Liver (tissue), 9 donors: ENCODE results near the gene AP1S1. TPM values are rescaled to one million over a fixed set of nuclear protein-coding genes. Genes with fewer than 3 reads are reported as not detected.

Source experiments
- DNase-seq: peaks from one replicate; pipeline ENCODE4 v3.0.0-alpha.2; 2017; ENCODE audit warnings: low spot score
- H3K27ac ChIP-seq, 2 donors: one replicate each; pipeline ENCODE4 v1.7.0; 2013; ENCODE audit warnings: inconsistent platforms in 2 of 2, low read length in 2 of 2, control low read depth in 1 of 2, low read depth in 1 of 2, mild to moderate bottlenecking in 1 of 2
- H3K27me3 ChIP-seq, 4 donors: one replicate each; pipeline versions ENCODE4 v1.6.1 to v1.7.0; 2013; ENCODE audit warnings: low read length in 3 of 4, inconsistent platforms in 1 of 4, mild to moderate bottlenecking in 1 of 4, moderate library complexity in 1 of 4; ENCODE audit not compliant: control insufficient read depth in 4 of 4, insufficient read depth in 4 of 4
- H3K36me3 ChIP-seq, 4 donors: one replicate each; pipeline versions ENCODE4 v1.6.1 to v1.7.0; 2013; ENCODE audit warnings: low read length in 3 of 4, mild to moderate bottlenecking in 3 of 4, low read depth in 1 of 4, moderate library complexity in 1 of 4; ENCODE audit not compliant: control insufficient read depth in 4 of 4, insufficient read depth in 3 of 4
- H3K4me1 ChIP-seq, 4 donors: one replicate each; pipeline versions ENCODE4 v1.6.1 to v1.7.0; 2013; ENCODE audit warnings: low read length in 3 of 4, mild to moderate bottlenecking in 3 of 4, moderate library complexity in 1 of 4; ENCODE audit not compliant: control insufficient read depth in 4 of 4, insufficient read depth in 4 of 4
- H3K4me3 ChIP-seq, 3 donors: one replicate each; pipeline versions ENCODE4 v1.6.1 to v1.7.0; 2013; ENCODE audit warnings: low read length in 3 of 3, control low read depth in 1 of 3, low read depth in 1 of 3, mild to moderate bottlenecking in 1 of 3
- H3K9ac ChIP-seq, 2 donors: one replicate each; pipeline ENCODE4 v1.7.0; 2013; ENCODE audit warnings: low read length in 2 of 2, mild to moderate bottlenecking in 2 of 2, moderate library complexity in 2 of 2, control low read depth in 1 of 2, low read depth in 1 of 2
- H3K9me3 ChIP-seq, 4 donors: one replicate each; pipeline versions ENCODE4 v1.6.1 to v1.7.0; 2013; ENCODE audit warnings: low read length in 3 of 4; ENCODE audit not compliant: control insufficient read depth in 4 of 4
- FOXA1 ChIP-seq: IDR thresholded peaks from 2 replicates; pipeline ENCODE4 v1.6.1; 2016; ENCODE audit warnings: antibody characterized with exemption
- FOXA2 ChIP-seq: IDR thresholded peaks from 2 replicates; pipeline ENCODE4 v1.6.1; 2016; ENCODE audit warnings: antibody characterized with exemption
- HNF4A ChIP-seq, 2 donors: conservative IDR thresholded peaks; 2 replicates each; pipeline ENCODE4 v1.6.1; 2016; ENCODE audit warnings: antibody characterized with exemption in 2 of 2, mild to moderate bottlenecking in 2 of 2
- JUND ChIP-seq, 2 donors: IDR thresholded peaks; 2 replicates each; pipeline ENCODE4 v1.6.1; 2016; ENCODE audit warnings: antibody characterized with exemption in 2 of 2
- NR2F2 ChIP-seq: IDR thresholded peaks from 2 replicates; pipeline ENCODE4 v1.6.1; 2016; ENCODE audit warnings: antibody characterized with exemption
- RXRA ChIP-seq, 2 donors: IDR thresholded peaks; 2 replicates each; pipeline ENCODE4 v1.6.1; 2017 to 2018; ENCODE audit warnings: antibody characterized with exemption in 2 of 2, mild to moderate bottlenecking in 1 of 2
- SP1 ChIP-seq: IDR thresholded peaks from 2 replicates; pipeline ENCODE4 v1.6.1; 2018; ENCODE audit warnings: antibody characterized with exemption, mild to moderate bottlenecking
- YY1 ChIP-seq: IDR thresholded peaks from 2 replicates; pipeline ENCODE4 v1.6.1; 2016; ENCODE audit warnings: antibody characterized with exemption, mild to moderate bottlenecking
- WGBS: extraction: QIAGEN DNeasy Blood & Tissue Kit; methylation state at CpG from one replicate; pipeline ENCODE4 v1.1.7; 2013; 5-methylcytosine and 5-hydroxymethylcytosine counted together
- polyA plus RNA-seq, 2 donors: library from polyadenylated mRNA; stranded (reverse) in 1 of 2; unstranded in 1 of 2; fragments of 200-250 nt in 1 of 2; fragments of >200 nt in 1 of 2; fragmentation: Nextera tagmentation in 1 of 2; extraction: Ambion mirVana in 1 of 2; gene quantifications; one replicate each; pipeline versions ENCODE4 v1.2.1 to v1.2.3, GENCODE V29; 2013 to 2015
- total RNA-seq, 2 donors: library from RNA; depleted of rRNA; stranded (reverse); fragments of >200 nt; gene quantifications; one replicate each; pipeline ENCODE4 v1.2.3, GENCODE V29; 2014
- TF ChIP-seq, protein P1 (sequence below): IDR thresholded peaks from 2 replicates; pipeline ENCODE4 v1.6.1; 2016; ENCODE audit warnings: antibody characterized with exemption
- TF ChIP-seq, protein P2 (sequence below): IDR thresholded peaks from 2 replicates; pipeline ENCODE4 v1.6.1; 2016; ENCODE audit warnings: antibody characterized with exemption, mild to moderate bottlenecking
- donor health status: healthy.
- donor health status: healthy.
- donor health status: healthy.
- donor health status: healthy.
- donor health status: healthy.

Gene AP1S1
- total and polyA plus RNA-seq, 4 donors = 13.8 to 25.7 (median 22.0) TPM

DNA sequence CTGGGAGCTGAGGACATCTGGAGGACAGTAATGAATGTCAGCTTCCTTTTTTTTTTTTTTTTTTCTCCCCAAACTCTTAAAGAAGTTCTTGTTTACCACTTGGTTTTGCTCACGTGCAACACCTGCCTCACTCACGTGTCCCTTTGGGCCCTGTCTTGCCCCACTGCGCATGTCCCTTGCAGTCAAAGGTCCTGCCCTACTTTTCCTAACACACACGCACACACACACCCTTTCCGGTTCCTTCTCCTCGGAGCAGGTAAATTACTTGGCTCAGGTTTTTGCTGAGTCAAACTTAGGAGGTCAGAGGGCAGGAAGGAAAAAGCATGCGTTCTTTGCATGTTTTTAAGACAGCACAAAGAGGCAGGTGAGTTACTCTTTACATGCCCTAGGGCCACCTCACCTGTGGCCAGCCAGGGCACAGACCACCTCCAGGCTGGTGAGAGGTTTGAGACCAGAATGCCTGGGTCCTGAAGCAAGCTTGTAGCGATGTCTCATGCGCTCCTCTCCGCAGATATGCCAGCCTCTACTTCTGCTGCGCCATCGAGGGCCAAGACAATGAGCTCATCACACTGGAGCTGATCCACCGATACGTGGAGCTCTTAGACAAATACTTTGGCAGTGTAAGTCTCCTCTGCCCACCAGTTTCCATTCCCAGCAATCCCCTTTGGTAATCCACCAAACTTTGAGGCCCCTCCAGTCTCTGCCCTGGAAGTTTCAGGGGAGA is 2.8 kb downstream of the AP1S1 start:
- no peak overlapping the region for H3K9ac ChIP-seq
- TF ChIP-seq RXRA (IDR thresholded peaks at IDR 0.05) (no peak), HNF4A (conservative IDR thresholded peaks at IDR 0.05) (no peak), YY1 (no peak), JUND (IDR thresholded peaks at IDR 0.05) (no peak), FOXA1 (no peak), SP1 (no peak), NR2F2 (no peak)
- TF ChIP-seq, protein P1, sequence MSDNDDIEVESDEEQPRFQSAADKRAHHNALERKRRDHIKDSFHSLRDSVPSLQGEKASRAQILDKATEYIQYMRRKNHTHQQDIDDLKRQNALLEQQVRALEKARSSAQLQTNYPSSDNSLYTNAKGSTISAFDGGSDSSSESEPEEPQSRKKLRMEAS = no peak
- TF ChIP-seq, protein P2, sequence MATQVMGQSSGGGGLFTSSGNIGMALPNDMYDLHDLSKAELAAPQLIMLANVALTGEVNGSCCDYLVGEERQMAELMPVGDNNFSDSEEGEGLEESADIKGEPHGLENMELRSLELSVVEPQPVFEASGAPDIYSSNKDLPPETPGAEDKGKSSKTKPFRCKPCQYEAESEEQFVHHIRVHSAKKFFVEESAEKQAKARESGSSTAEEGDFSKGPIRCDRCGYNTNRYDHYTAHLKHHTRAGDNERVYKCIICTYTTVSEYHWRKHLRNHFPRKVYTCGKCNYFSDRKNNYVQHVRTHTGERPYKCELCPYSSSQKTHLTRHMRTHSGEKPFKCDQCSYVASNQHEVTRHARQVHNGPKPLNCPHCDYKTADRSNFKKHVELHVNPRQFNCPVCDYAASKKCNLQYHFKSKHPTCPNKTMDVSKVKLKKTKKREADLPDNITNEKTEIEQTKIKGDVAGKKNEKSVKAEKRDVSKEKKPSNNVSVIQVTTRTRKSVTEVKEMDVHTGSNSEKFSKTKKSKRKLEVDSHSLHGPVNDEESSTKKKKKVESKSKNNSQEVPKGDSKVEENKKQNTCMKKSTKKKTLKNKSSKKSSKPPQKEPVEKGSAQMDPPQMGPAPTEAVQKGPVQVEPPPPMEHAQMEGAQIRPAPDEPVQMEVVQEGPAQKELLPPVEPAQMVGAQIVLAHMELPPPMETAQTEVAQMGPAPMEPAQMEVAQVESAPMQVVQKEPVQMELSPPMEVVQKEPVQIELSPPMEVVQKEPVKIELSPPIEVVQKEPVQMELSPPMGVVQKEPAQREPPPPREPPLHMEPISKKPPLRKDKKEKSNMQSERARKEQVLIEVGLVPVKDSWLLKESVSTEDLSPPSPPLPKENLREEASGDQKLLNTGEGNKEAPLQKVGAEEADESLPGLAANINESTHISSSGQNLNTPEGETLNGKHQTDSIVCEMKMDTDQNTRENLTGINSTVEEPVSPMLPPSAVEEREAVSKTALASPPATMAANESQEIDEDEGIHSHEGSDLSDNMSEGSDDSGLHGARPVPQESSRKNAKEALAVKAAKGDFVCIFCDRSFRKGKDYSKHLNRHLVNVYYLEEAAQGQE = no peak
- H3K27ac ChIP-seq = no peak overlapping the region
- whole genome bisulfite sequencing = 64% methylated on average over 14 of the region's 14 CpGs
- H3K4me1 ChIP-seq = peaks cover 2 to 20% (median 12%) of the 10 kb centered on the region in 4 donors
- H3K36me3 ChIP-seq = peaks cover 5 to 13% (median 6%) of the 10 kb centered on the region in 4 donors
- no peaks in the 10 kb centered on the region for H3K9me3 ChIP-seq
- peaks cover 0 to under 1% (median 0%) of the 10 kb centered on the region in 4 donors for H3K27me3 ChIP-seq
- DNase-seq = no peak
- no peak overlapping the region for H3K4me3 ChIP-seq

DNA sequence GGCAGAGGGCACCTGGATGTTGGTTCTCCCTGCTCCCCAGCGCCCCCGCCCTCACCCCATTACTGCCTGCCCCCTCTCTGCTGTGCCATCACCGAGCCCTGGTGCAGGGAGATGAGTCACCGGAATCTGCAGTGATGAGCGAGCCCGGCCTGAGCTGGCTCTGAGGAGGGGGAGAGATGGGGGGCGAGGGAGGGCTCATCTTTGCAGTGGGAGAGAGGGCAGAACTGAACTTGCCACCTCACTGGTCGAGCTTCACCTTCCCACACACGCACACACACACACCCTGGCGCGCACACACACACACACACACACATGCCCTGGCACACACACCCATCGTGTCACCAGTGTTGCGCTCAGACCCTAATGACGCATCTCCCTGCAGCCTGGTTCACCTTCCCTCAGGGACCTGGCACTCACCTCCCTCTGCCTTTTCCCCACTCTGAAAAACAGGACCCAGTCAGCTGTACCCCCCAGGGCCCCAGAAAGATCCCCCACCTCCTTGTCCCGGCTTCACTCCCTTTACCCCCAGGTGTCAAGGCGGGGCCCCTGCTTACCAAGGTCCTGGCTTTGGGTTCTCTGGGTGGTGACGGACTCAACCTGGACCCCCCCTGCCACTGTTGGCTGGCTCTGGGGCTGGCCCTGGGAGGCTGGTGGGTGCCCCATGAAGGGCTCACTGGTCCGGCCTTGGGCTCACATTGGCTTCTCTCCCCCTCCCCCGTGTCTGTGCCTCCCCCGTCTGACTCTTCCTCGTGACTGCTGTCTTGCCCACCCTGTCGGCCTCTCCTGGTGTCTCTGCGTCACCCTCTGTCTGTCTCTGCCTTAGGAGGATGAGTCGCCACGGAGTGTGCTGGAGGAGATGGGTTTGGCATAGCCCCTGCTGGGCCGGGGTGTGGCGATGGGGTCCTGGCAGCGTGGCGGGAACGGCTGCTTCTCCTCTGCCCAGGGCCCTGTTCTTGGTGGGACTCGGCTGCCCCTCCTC is 5.7 kb downstream of the AP1S1 start:
- Histone ChIP-seq H3K36me3 (peaks cover 5 to 13% (median 6%) of the 10 kb centered on the region in 4 donors), H3K9ac (no peak overlapping the region), H3K4me3 (no peak overlapping the region), H3K4me1 (peaks cover 6 to 25% (median 16%) of the 10 kb centered on the region in 4 donors), H3K9me3 (no peaks in the 10 kb centered on the region), H3K27ac (no peak overlapping the region), H3K27me3 (peaks cover 0 to 5% (median 0%) of the 10 kb centered on the region in 4 donors)
- TF ChIP-seq, protein P2 = no peak
- TF ChIP-seq FOXA2 = no peak
- TF ChIP-seq RXRA (IDR thresholded peaks at IDR 0.05) = no peak
- DNase-seq = no peak
- 85% methylated on average over 31 of the region's 31 CpGs for WGBS
